AG04449 (cell line): ENCODE data around the gene FDXR.

Source experiments
- CTCF ChIA-PET: fragments of 350-600 bp; formaldehyde crosslinking; extraction: SDS; loops from one replicate; lab custom pipeline; 2021; ENCODE audit warnings: antibody characterized with exemption; lab: Yijun Ruan, JAX
- POLR2A ChIA-PET: fragments of 400-600, 350-600 bp; formaldehyde crosslinking; extraction: SDS; loops from one replicate; lab custom pipeline; 2020; ENCODE audit warnings: antibody characterized with exemption, inconsistent platforms; lab: Yijun Ruan, JAX
- DNase-seq: peaks from one replicate; pipeline ENCODE4 v3.0.0-alpha.2; 2010; ENCODE audit warnings: low read depth, low spot score
- H3K4me3 ChIP-seq: 2 replicates; pipeline ENCODE4 v1.5.1; 2011; ENCODE audit warnings: low read depth, mild to moderate bottlenecking, control low read depth, low read length
- CTCF ChIP-seq: IDR thresholded peaks from one replicate; pipeline ENCODE4 v1.5.1; 2011; ENCODE audit warnings: mild to moderate bottlenecking, moderate library complexity, low read length, control low read depth, inconsistent platforms; ENCODE audit not compliant: insufficient read depth; ENCODE audit errors: missing control alignments

Gene FDXR

GRCh38 chr17:74850914-74851313, 21.9 kb downstream of the FDXR start:
- ChIA-PET POLR2A (no interaction called here), CTCF (interaction anchor here (1.9 to 8.8 kb wide), 2 partner anchors 13 to 59 kb away, joined by 7 to 81 read pairs; no protein-coding TSS in a partner anchor)
- H3K4me3 ChIP-seq: no peak overlapping the region
- DNase-seq: no peak
- TF ChIP-seq CTCF: no peak

- CTCF ChIA-PET: interaction anchor here (1.9 to 8.8 kb wide), 2 partner anchors 13 to 59 kb away, joined by 7 to 81 read pairs; no protein-coding TSS in a partner anchor
- TF ChIP-seq CTCF: no peak
- no peak for DNase-seq
- no peak overlapping the region for H3K4me3 ChIP-seq
- POLR2A ChIA-PET: no interaction called here
These were observed 22.5 kb downstream of the FDXR start for GRCh38 chr17:74850310-74850709.

GRCh38 chr17:74848656-74849399, 24.0 kb downstream of the FDXR start:
- H3K4me3 ChIP-seq: no peak overlapping the region
- no peak for DNase-seq
- CTCF ChIA-PET: interaction anchor here (2.3 to 13.7 kb wide), 3 partner anchors 13 to 103 kb away, joined by 5 to 276 read pairs (median 40); partner anchors contain the start of gene GRIN2C
- TF ChIP-seq CTCF: no peak
- POLR2A ChIA-PET: no interaction called here

DNA sequence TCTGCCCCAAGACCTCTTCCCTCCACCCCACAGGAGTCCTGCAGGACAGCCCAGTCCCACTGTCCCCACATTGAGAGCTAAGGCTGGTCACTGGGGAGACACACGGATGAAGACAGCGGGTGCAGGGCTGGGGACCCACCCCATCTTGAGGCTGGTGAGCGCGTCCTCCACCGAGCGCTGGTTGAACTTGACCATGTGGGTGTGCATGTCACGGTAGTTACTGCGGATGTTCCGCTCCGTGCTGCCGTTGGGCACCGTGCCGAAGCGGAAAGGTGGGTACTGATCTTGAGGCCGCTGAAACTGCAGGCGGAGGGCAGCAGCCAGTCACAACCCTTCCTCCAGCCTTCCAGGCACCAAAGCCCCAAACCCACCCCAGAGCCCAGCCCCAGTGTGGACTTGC, 26.2 kb downstream of the FDXR start:
- no peak for TF ChIP-seq CTCF
- DNase-seq: no peak
- H3K4me3 ChIP-seq: no peak overlapping the region
- POLR2A ChIA-PET: no interaction called here
- CTCF ChIA-PET: interaction anchor here (2.3 to 13.7 kb wide), 4 partner anchors 13 to 101 kb away, joined by 5 to 276 read pairs (median 33); partner anchors contain the start of gene GRIN2C

DNA sequence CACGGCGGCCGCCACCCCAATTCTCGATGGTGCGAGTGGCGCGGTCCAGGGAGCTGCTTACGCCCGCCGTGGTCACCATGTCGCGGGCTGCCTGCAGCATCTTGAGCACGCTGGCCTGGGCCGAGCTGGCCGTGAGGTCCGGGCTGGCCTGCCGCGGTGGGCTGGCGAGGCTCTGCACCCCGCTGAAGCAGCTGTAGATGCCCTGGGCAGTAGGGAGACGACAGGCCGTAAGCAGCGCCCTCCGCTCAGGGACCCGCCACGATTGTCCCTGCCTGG, 29.5 kb downstream of the FDXR start:
- DNase-seq: no peak
- no peak for TF ChIP-seq CTCF
- no peak overlapping the region for H3K4me3 ChIP-seq
- ChIA-PET CTCF (interaction anchor here (0.9 to 13.7 kb wide), 16 partner anchors 9 to 186 kb away, joined by 3 to 276 read pairs (median 6); partner anchors contain the start of gene GRIN2C), POLR2A (interaction anchor here (1.0 kb wide), 1 partner anchor 29 kb away, joined by 6 read pairs; the partner anchor contains the start of gene FDXR)

DNA sequence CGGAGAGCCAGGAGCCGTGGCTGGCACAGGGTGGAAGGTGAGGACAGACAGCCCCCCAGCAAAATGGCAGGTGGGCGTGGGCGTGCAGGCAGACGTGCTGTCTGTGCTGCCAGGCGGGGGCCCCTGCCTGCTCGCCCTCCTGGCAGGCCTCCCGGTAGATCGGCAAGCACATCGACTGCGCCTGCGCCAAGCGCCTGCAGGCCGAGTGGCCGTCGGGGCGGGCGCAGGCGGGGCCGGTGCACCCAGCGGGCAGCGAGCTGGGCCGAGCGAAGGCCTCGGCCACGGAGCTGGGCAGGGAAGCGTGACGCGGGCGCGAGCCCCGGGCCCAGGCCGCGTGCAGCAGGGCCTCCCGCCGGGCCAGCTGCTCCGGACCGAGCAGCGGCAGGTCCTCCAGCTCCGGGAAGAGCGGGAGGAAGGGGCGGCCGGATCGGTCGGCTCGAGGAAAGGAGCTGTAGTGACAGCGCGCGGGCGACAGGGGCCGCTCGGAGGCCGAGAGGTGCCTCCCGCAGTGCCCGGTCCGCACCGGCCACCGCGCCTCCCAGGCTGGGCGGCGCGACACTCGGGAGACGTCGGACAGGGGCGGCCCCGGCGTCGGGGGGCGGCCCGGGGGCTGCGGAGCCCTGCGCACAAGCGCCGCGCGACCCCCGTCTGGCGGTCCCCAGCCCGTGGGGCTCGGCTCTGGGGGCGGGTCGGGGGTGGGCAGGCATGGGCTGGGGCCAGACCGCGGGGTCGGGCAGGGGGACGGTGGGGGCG, 30.0 kb downstream of the FDXR start:
- TF ChIP-seq CTCF: peak; percentile 71
- ChIA-PET POLR2A (interaction anchor here (1.0 kb wide), 1 partner anchor 30 kb away, joined by 6 read pairs; the partner anchor contains the start of gene FDXR), CTCF (interaction anchor here (0.8 to 13.7 kb wide), 18 partner anchors 10 to 186 kb away, joined by 3 to 276 read pairs (median 5); partner anchors contain the start of genes GRIN2C and RAB37)
- DNase-seq: no peak
- H3K4me3 ChIP-seq: peak overlapping the region; percentile 42
